HepG2 (cell line): ENCODE data around the gene NUBP1. TPM values are rescaled to one million over a fixed set of nuclear protein-coding genes. Genes with fewer than 3 reads are reported as not detected.
A peak's percentile ranks its signal among the peaks of the same experiment; 100 is the strongest.

ENCODE experiments used
- ATF7-NPFF ChIP-seq: sonication (generic); formaldehyde crosslinking; IDR thresholded peaks from 2 replicates; pipeline ENCODE4 v1.8.1; 2023; ENCODE audit warnings: mild to moderate bottlenecking, low read depth, missing genetic modification reagents, moderate library complexity
- FOXK2 ChIP-seq: fragments of 450-650 bp; IDR thresholded peaks from 2 replicates; pipeline ENCODE4 v1.6.1; 2016
- HNF4A ChIP-seq: sonication (generic); formaldehyde crosslinking; IDR thresholded peaks from 2 replicates; pipeline ENCODE4 v1.4.0; 2020; ENCODE audit warnings: missing genetic modification reagents
- HNRNPLL ChIP-seq: fragments of 200-400 bp; formaldehyde crosslinking; IDR thresholded peaks from 2 replicates; pipeline ENCODE4 v1.6.1; 2017; ENCODE audit warnings: mild to moderate bottlenecking, low read depth, low read length; ENCODE audit not compliant: poor library complexity, severe bottlenecking
- HOXA3 ChIP-seq: sonication (generic); formaldehyde crosslinking; IDR thresholded peaks from 2 replicates; pipeline ENCODE4 v1.5.0; 2020; ENCODE audit warnings: missing genetic modification reagents
- HOXD1 ChIP-seq: sonication (generic); formaldehyde crosslinking; IDR thresholded peaks from 2 replicates; pipeline ENCODE4 v1.5.0; 2020; ENCODE audit warnings: missing genetic modification reagents
- IKZF4 ChIP-seq: sonication (generic); formaldehyde crosslinking; IDR thresholded peaks from 2 replicates; pipeline ENCODE4 v1.5.1; 2020; ENCODE audit warnings: borderline replicate concordance, mild to moderate bottlenecking, low read depth, missing genetic modification reagents; ENCODE audit errors: not compliant biosample characterization
- PITX1 ChIP-seq: sonication (generic); formaldehyde crosslinking; IDR thresholded peaks from 2 replicates; pipeline ENCODE4 v1.5.1; 2020; ENCODE audit warnings: mild to moderate bottlenecking, missing genetic modification reagents
- PLRG1 ChIP-seq: fragments of 450-650 bp; conservative IDR thresholded peaks from 2 replicates; pipeline ENCODE4 v1.6.1; 2016
- RAD51 ChIP-seq: fragments of 450-650 bp; IDR thresholded peaks from 2 replicates; pipeline ENCODE4 v1.6.1; 2016; ENCODE audit warnings: borderline replicate concordance
- REL ChIP-seq: sonication (generic); formaldehyde crosslinking; conservative IDR thresholded peaks from 2 replicates; pipeline ENCODE4 v1.8.0; 2022; ENCODE audit warnings: mild to moderate bottlenecking, missing genetic modification reagents, moderate library complexity
- RFX3 ChIP-seq: IDR thresholded peaks from 2 replicates; pipeline ENCODE4 v1.6.1; 2016; ENCODE audit warnings: missing biosample characterization, missing genetic modification reagents
- SNAI1 ChIP-seq: sonication (generic); formaldehyde crosslinking; IDR thresholded peaks from 2 replicates; pipeline ENCODE4 v1.5.0; 2020; ENCODE audit warnings: mild to moderate bottlenecking, missing genetic modification reagents, borderline replicate concordance
- ZBTB1 ChIP-seq: sonication (generic); formaldehyde crosslinking; IDR thresholded peaks from 2 replicates; pipeline ENCODE4 v1.4.0; 2020; ENCODE audit warnings: missing genetic modification reagents, borderline replicate concordance
- ZFP37 ChIP-seq: sonication (generic); formaldehyde crosslinking; IDR thresholded peaks from 2 replicates; pipeline ENCODE4 v1.4.0; 2020; ENCODE audit warnings: missing genetic modification reagents, borderline replicate concordance
- ZNF230 ChIP-seq: sonication (generic); formaldehyde crosslinking; IDR thresholded peaks from 2 replicates; pipeline ENCODE4 v1.4.0; 2020; ENCODE audit warnings: mild to moderate bottlenecking, missing genetic modification reagents
- ZNF256 ChIP-seq: sonication (generic); formaldehyde crosslinking; conservative IDR thresholded peaks from 2 replicates; pipeline ENCODE4 v1.4.0; 2020; ENCODE audit warnings: missing genetic modification reagents
- polyA plus RNA-seq, 8 experiments: library from polyadenylated mRNA; depleted of rRNA in 3 of 8; stranded (reverse) in 7 of 8; unstranded in 1 of 8; fragments of >200 nt; fragmentation: Illumina TruSeq in 4 of 8; extraction: Trizol in 4 of 8; gene quantifications; 2 replicates each; pipeline versions ENCODE4 v1.2.1 to v1.2.3, GENCODE V29; 2011 to 2016; ENCODE audit warnings: low read depth in 4 of 8, missing spikeins in 1 of 8, mixed read lengths in 1 of 8; ENCODE audit not compliant: insufficient read depth in 1 of 8
- total RNA-seq, 5 experiments: library from RNA; depleted of rRNA; stranded (reverse); fragments of >200 nt; fragmentation: Illumina TruSeq; extraction: Trizol; gene quantifications; 2 replicates each; pipeline ENCODE4 v1.2.3, GENCODE V29; 2016; ENCODE audit warnings: low read depth in 1 of 5
- TF ChIP-seq, protein P1 (sequence below): sonication (generic); formaldehyde crosslinking; IDR thresholded peaks from 2 replicates; pipeline ENCODE4 v1.8.0; 2022; ENCODE audit warnings: missing genetic modification reagents, mild to moderate bottlenecking, inconsistent platforms, borderline replicate concordance
- TF ChIP-seq, protein P2 (sequence below): sonication (generic); formaldehyde crosslinking; IDR thresholded peaks from 2 replicates; pipeline ENCODE4 v1.4.0; 2020; ENCODE audit warnings: missing genetic modification reagents
- TF ChIP-seq, protein P3 (sequence below): sonication (generic); formaldehyde crosslinking; IDR thresholded peaks from 2 replicates; pipeline ENCODE4 v1.8.1; 2023; ENCODE audit warnings: mild to moderate bottlenecking, missing genetic modification reagents
- TF ChIP-seq, protein P4 (sequence below): sonication (generic); formaldehyde crosslinking; IDR thresholded peaks from 2 replicates; pipeline ENCODE4 v1.5.1; 2020; ENCODE audit warnings: mild to moderate bottlenecking, missing genetic modification reagents

NUBP1 gene
- total and polyA plus RNA-seq, 2 of the 13 experiments (the other 11 are each of a cell fraction or from before 2014, with no cell fraction given): 53.5 to 70.4 TPM

DNA sequence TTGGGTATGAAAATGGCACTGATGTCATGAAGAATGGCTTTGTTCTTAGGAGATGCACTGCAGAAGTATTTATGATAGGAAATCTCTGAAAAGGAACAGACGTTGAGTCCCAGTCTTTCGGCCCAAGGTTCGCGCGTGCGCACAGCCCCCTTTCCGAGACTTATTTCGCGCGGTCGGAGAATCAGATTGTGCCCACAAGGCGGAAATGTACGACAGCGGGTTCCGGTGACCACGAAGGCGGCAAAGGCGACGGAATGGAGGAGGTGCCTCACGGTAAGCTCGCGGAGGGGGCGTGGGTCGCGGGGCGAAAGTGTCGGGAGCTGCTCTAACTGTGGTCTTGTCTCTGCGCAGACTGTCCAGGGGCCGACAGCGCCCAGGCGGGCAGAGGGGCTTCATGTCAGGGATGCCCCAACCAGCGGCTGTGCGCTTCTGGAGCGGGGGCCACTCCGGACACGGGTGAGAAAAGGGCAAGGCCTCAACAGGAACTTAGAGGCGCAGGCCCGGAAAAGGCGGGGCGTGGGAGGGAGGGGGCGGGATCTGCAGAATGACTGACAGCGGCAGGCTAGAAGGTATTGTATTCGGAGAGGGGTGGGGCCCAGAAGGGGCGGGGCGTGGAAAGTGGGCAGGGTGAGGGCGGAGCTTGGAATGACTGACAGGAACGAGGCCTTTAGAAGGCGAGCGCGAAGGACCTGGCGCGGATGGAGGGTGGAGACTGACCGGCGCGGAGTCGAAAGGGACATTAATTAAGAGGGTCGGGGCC is at the start of gene NUBP1 (continued):
- TF ChIP-seq RAD51 (no peak), ZBTB1 (CRISPR knock-in tag) (peak; percentile 90; the same call in 1 of the 2 replicates), HOXA3 (CRISPR knock-in tag) (peak; percentile 92), PITX1 (CRISPR knock-in tag) (peak; percentile 84), HNRNPLL (peak; percentile 93), SNAI1 (0 out of 2 replicates have a peak, but pooled peaks have one; percentile 25), PLRG1 (no peak), ZFP37 (CRISPR knock-in tag) (peak; percentile 81; the same call in 1 of the 2 replicates), ZNF256 (CRISPR knock-in tag) (peak; percentile 61; the same call in 1 of the 2 replicates), REL (peak; percentile 87), RFX3 (CRISPR knock-in tag) (no peak), ZNF230 (CRISPR knock-in tag) (peak; percentile 97), FOXK2 (peak; percentile 44; the same call in 1 of the 2 replicates), HNF4A (CRISPR knock-in tag) (peak; percentile 42; the same call in 1 of the 2 replicates), ATF7-NPFF (peak; percentile 97), IKZF4 (CRISPR knock-in tag) (peak; percentile 94), HOXD1 (CRISPR knock-in tag) (0 out of 2 replicates have a peak, but pooled peaks have one; percentile 51)
- TF ChIP-seq, protein P1, sequence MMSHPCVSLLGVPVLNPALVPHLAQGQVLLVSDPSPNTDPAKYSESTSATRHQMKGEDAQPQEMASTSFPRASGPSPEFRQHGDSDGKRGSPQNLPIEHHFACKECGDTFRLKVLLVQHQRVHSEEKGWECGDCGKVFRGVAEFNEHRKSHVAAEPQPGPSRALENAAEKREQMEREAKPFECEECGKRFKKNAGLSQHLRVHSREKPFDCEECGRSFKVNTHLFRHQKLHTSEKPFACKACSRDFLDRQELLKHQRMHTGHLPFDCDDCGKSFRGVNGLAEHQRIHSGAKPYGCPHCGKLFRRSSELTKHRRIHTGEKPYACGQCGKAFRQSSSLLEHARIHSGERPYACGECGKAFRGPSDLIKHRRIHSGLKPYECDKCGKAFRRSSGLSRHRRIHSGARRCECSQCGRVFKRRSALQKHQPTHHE (CRISPR knock-in tag): peak; percentile 98
- TF ChIP-seq, protein P2, sequence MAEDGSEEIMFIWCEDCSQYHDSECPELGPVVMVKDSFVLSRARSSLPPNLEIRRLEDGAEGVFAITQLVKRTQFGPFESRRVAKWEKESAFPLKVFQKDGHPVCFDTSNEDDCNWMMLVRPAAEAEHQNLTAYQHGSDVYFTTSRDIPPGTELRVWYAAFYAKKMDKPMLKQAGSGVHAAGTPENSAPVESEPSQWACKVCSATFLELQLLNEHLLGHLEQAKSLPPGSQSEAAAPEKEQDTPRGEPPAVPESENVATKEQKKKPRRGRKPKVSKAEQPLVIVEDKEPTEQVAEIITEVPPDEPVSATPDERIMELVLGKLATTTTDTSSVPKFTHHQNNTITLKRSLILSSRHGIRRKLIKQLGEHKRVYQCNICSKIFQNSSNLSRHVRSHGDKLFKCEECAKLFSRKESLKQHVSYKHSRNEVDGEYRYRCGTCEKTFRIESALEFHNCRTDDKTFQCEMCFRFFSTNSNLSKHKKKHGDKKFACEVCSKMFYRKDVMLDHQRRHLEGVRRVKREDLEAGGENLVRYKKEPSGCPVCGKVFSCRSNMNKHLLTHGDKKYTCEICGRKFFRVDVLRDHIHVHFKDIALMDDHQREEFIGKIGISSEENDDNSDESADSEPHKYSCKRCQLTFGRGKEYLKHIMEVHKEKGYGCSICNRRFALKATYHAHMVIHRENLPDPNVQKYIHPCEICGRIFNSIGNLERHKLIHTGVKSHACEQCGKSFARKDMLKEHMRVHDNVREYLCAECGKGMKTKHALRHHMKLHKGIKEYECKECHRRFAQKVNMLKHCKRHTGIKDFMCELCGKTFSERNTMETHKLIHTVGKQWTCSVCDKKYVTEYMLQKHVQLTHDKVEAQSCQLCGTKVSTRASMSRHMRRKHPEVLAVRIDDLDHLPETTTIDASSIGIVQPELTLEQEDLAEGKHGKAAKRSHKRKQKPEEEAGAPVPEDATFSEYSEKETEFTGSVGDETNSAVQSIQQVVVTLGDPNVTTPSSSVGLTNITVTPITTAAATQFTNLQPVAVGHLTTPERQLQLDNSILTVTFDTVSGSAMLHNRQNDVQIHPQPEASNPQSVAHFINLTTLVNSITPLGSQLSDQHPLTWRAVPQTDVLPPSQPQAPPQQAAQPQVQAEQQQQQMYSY (CRISPR knock-in tag): peak; percentile 74
- TF ChIP-seq, protein P3, sequence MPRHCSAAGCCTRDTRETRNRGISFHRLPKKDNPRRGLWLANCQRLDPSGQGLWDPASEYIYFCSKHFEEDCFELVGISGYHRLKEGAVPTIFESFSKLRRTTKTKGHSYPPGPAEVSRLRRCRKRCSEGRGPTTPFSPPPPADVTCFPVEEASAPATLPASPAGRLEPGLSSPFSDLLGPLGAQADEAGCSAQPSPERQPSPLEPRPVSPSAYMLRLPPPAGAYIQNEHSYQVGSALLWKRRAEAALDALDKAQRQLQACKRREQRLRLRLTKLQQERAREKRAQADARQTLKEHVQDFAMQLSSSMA (CRISPR knock-in tag): peak; percentile 96
- TF ChIP-seq, protein P4, sequence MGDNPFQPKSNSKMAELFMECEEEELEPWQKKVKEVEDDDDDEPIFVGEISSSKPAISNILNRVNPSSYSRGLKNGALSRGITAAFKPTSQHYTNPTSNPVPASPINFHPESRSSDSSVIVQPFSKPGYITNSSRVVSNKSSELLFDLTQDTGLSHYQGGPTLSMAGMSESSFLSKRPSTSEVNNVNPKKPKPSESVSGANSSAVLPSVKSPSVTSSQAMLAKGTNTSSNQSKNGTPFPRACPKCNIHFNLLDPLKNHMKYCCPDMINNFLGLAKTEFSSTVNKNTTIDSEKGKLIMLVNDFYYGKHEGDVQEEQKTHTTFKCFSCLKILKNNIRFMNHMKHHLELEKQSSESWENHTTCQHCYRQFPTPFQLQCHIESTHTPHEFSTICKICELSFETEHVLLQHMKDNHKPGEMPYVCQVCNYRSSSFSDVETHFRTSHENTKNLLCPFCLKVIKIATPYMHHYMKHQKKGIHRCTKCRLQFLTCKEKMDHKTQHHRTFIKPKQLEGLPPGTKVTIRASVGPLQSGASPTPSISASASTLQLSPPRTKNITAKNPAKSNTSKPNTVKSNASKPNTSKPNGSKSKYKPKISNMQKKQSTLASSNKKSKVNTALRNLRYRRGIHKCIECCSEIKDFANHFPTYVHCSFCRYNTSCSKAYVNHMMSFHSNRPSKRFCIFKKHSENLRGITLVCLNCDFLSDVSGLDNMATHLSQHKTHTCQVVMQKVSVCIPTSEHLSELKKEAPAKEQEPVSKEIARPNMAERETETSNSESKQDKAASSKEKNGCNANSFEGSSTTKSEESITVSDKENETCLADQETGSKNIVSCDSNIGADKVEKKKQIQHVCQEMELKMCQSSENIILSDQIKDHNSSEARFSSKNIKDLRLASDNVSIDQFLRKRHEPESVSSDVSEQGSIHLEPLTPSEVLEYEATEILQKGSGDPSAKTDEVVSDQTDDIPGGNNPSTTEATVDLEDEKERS (CRISPR knock-in tag): peak; percentile 82; the same call in 1 of the 2 replicates
